Endodermal cell (in vitro differentiated cells): ENCODE data around the gene RAPGEF4. TPM values are rescaled to one million over a fixed set of nuclear protein-coding genes. Genes with fewer than 3 reads are reported as not detected.

Experiments
- DNase-seq: peaks from one replicate; pipeline ENCODE4 v3.0.0-alpha.2; 2017
- H3K27ac ChIP-seq: 2 replicates; pipeline ENCODE4 v1.5.1; 2013; ENCODE audit warnings: mild to moderate bottlenecking, low read depth, low read length, moderate library complexity
- H3K27me3 ChIP-seq: 2 replicates; pipeline ENCODE4 v1.6.1; 2013; ENCODE audit warnings: mild to moderate bottlenecking, low read length, moderate library complexity; ENCODE audit not compliant: insufficient read depth, control insufficient read depth, poor library complexity, severe bottlenecking
- H3K36me3 ChIP-seq: 2 replicates; pipeline ENCODE4 v1.7.0; 2013; ENCODE audit warnings: mild to moderate bottlenecking, low read length, moderate library complexity; ENCODE audit not compliant: control insufficient read depth, insufficient read depth
- H3K4me1 ChIP-seq: one replicate; pipeline ENCODE4 v1.7.0; 2013; ENCODE audit warnings: low read length; ENCODE audit not compliant: control insufficient read depth, insufficient read depth
- H3K4me3 ChIP-seq: 2 replicates; pipeline ENCODE4 v1.5.1; 2013; ENCODE audit warnings: mild to moderate bottlenecking, low read length, moderate library complexity
- H3K9ac ChIP-seq: 2 replicates; pipeline ENCODE4 v1.6.1; 2013; ENCODE audit warnings: mild to moderate bottlenecking, low read length, moderate library complexity; ENCODE audit not compliant: poor library complexity, severe bottlenecking; ENCODE audit errors: extremely low read depth
- H3K9me3 ChIP-seq: 2 replicates; pipeline ENCODE4 v1.6.1; 2013; ENCODE audit warnings: mild to moderate bottlenecking, low read length, moderate library complexity; ENCODE audit not compliant: control insufficient read depth
- H3K27ac Mint-ChIP-seq: 2 replicates; pipeline ENCODE4 v1.8.0; 2020; ENCODE audit warnings: mixed read lengths
- H3K27me3 Mint-ChIP-seq: 2 replicates; pipeline ENCODE4 v1.8.0; 2021; ENCODE audit warnings: mild to moderate bottlenecking, mixed read lengths; ENCODE audit not compliant: insufficient read depth
- H3K36me3 Mint-ChIP-seq: 2 replicates; pipeline ENCODE4 v1.8.0; 2020; ENCODE audit warnings: low read depth, mixed read lengths
- H3K4me1 Mint-ChIP-seq: 2 replicates; pipeline ENCODE4 v1.8.0; 2020; ENCODE audit warnings: mixed read lengths
- H3K4me3 Mint-ChIP-seq: 2 replicates; pipeline ENCODE4 v1.8.0; 2020; ENCODE audit warnings: mild to moderate bottlenecking, moderate library complexity, mixed read lengths
- H3K9me3 Mint-ChIP-seq: 2 replicates; pipeline ENCODE4 v1.8.0; 2020; ENCODE audit warnings: mild to moderate bottlenecking, mixed read lengths
- WGBS, 2 experiments: methylation state at CpG; one replicate each; pipeline versions ENCODE4 v1.1.5 to v1.1.7; 2013; ENCODE audit warnings: missing lambda C conversion rate in 2 of 2, mixed read lengths in 1 of 2; ENCODE audit not compliant: insufficient coverage in 1 of 2, insufficient read length in 1 of 2; 5-methylcytosine and 5-hydroxymethylcytosine counted together
- total RNA-seq, 2 donors: library from RNA; stranded (reverse); fragmentation: NEBNext Ultra II Directional in 1 of 2; extraction: Animal tissue kit (Norgen Biotek cat#: 25700) in 1 of 2; gene quantifications; 2 replicates in 1 of 2; 3 replicates in 1 of 2; pipeline ENCODE4 v1.2.1, GENCODE V29; 2021
- TF ChIP-seq, protein P1 (sequence below): fragments of 200-600 bp; sonication (generic); conservative IDR thresholded peaks from 2 replicates; pipeline ENCODE4 v1.5.0; 2021; ENCODE audit warnings: antibody characterized with exemption, mild to moderate bottlenecking

RAPGEF4 gene
- total RNA-seq, 2 donors from 2014 or later = 0.77 to 0.88 TPM

- 81 to 83% methylated on average over 1 of the region's 2 CpGs for WGBS, 2 experiments
- H3K27me3 Mint-ChIP-seq = no peaks in the 10 kb centered on the region
Observed at GRCh38 chr2:172708247-172708646, 27.4 kb upstream of the RAPGEF4 start.

GRCh38 chr2:172709566-172710291, 25.9 kb upstream of the RAPGEF4 start:
- Histone ChIP-seq H3K4me3 (no peak overlapping the region), H3K27me3 (no peaks in the 10 kb centered on the region), H3K36me3 (no peaks in the 10 kb centered on the region), H3K27ac (no peak overlapping the region), H3K9me3 (no peaks in the 10 kb centered on the region), H3K9ac (no peak overlapping the region), H3K4me1 (no peaks in the 10 kb centered on the region)
- H3K4me3 Mint-ChIP-seq = no peak overlapping the region
- H3K27ac Mint-ChIP-seq = no peak overlapping the region
- 86 to 89% methylated on average over 9 to 11 of the region's 11 CpGs for WGBS, 2 experiments
- no peaks in the 10 kb centered on the region for H3K4me1 Mint-ChIP-seq
- DNase-seq = no peak
- no peaks in the 10 kb centered on the region for H3K36me3 Mint-ChIP-seq
- TF ChIP-seq, protein P1, sequence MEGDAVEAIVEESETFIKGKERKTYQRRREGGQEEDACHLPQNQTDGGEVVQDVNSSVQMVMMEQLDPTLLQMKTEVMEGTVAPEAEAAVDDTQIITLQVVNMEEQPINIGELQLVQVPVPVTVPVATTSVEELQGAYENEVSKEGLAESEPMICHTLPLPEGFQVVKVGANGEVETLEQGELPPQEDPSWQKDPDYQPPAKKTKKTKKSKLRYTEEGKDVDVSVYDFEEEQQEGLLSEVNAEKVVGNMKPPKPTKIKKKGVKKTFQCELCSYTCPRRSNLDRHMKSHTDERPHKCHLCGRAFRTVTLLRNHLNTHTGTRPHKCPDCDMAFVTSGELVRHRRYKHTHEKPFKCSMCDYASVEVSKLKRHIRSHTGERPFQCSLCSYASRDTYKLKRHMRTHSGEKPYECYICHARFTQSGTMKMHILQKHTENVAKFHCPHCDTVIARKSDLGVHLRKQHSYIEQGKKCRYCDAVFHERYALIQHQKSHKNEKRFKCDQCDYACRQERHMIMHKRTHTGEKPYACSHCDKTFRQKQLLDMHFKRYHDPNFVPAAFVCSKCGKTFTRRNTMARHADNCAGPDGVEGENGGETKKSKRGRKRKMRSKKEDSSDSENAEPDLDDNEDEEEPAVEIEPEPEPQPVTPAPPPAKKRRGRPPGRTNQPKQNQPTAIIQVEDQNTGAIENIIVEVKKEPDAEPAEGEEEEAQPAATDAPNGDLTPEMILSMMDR = no peak
- no peaks in the 10 kb centered on the region for H3K27me3 Mint-ChIP-seq
- H3K9me3 Mint-ChIP-seq = no peaks in the 10 kb centered on the region

More at GRCh38 chr2:172708247-172708646, 27.4 kb upstream of the RAPGEF4 start:
- Mint-ChIP-seq H3K4me3 (no peak overlapping the region), H3K9me3 (no peaks in the 10 kb centered on the region), H3K36me3 (no peaks in the 10 kb centered on the region), H3K27ac (no peak overlapping the region), H3K4me1 (no peaks in the 10 kb centered on the region)
- no peaks in the 10 kb centered on the region for H3K9me3 ChIP-seq
- H3K9ac ChIP-seq = no peak overlapping the region
- TF ChIP-seq, protein P1 = no peak
- no peak overlapping the region for H3K27ac ChIP-seq
- no peaks in the 10 kb centered on the region for H3K27me3 ChIP-seq
- no peaks in the 10 kb centered on the region for H3K36me3 ChIP-seq
- H3K4me1 ChIP-seq = no peaks in the 10 kb centered on the region
- no peak for DNase-seq
- H3K4me3 ChIP-seq = no peak overlapping the region

GRCh38 chr2:172710584-172711047, 25.0 kb upstream of the RAPGEF4 start:
- no peak overlapping the region for H3K4me3 Mint-ChIP-seq
- H3K4me1 Mint-ChIP-seq = no peaks in the 10 kb centered on the region
- no peak overlapping the region for H3K27ac Mint-ChIP-seq
- DNase-seq = peak; percentile 75
- H3K36me3 Mint-ChIP-seq = no peaks in the 10 kb centered on the region
- TF ChIP-seq, protein P1 = peak; percentile 86
- Histone ChIP-seq H3K9ac (no peak overlapping the region), H3K9me3 (no peaks in the 10 kb centered on the region), H3K27me3 (no peaks in the 10 kb centered on the region), H3K36me3 (no peaks in the 10 kb centered on the region), H3K4me3 (no peak overlapping the region), H3K4me1 (no peaks in the 10 kb centered on the region), H3K27ac (no peak overlapping the region)
- H3K9me3 Mint-ChIP-seq = no peaks in the 10 kb centered on the region
- no peaks in the 10 kb centered on the region for H3K27me3 Mint-ChIP-seq
- 57 to 61% methylated on average over 2 of the region's 2 CpGs for WGBS, 2 experiments
